Liver (tissue), 9 donors: ENCODE measurements around the gene RBM47. TPM values are rescaled to one million over a fixed set of nuclear protein-coding genes. Genes with fewer than 3 reads are reported as not detected.

ENCODE experiments used
- DNase-seq: peaks from one replicate; pipeline ENCODE4 v3.0.0-alpha.2; 2017; ENCODE audit warnings: low spot score
- H3K27ac ChIP-seq, 2 donors: one replicate each; pipeline ENCODE4 v1.7.0; 2013; ENCODE audit warnings: inconsistent platforms in 2 of 2, low read length in 2 of 2, control low read depth in 1 of 2, low read depth in 1 of 2, mild to moderate bottlenecking in 1 of 2
- H3K27me3 ChIP-seq, 4 donors: one replicate each; pipeline versions ENCODE4 v1.6.1 to v1.7.0; 2013; ENCODE audit warnings: low read length in 3 of 4, inconsistent platforms in 1 of 4, mild to moderate bottlenecking in 1 of 4, moderate library complexity in 1 of 4; ENCODE audit not compliant: control insufficient read depth in 4 of 4, insufficient read depth in 4 of 4
- H3K36me3 ChIP-seq, 4 donors: one replicate each; pipeline versions ENCODE4 v1.6.1 to v1.7.0; 2013; ENCODE audit warnings: low read length in 3 of 4, mild to moderate bottlenecking in 3 of 4, low read depth in 1 of 4, moderate library complexity in 1 of 4; ENCODE audit not compliant: control insufficient read depth in 4 of 4, insufficient read depth in 3 of 4
- H3K4me1 ChIP-seq, 4 donors: one replicate each; pipeline versions ENCODE4 v1.6.1 to v1.7.0; 2013; ENCODE audit warnings: low read length in 3 of 4, mild to moderate bottlenecking in 3 of 4, moderate library complexity in 1 of 4; ENCODE audit not compliant: control insufficient read depth in 4 of 4, insufficient read depth in 4 of 4
- H3K4me3 ChIP-seq, 3 donors: one replicate each; pipeline versions ENCODE4 v1.6.1 to v1.7.0; 2013; ENCODE audit warnings: low read length in 3 of 3, control low read depth in 1 of 3, low read depth in 1 of 3, mild to moderate bottlenecking in 1 of 3
- H3K9ac ChIP-seq, 2 donors: one replicate each; pipeline ENCODE4 v1.7.0; 2013; ENCODE audit warnings: low read length in 2 of 2, mild to moderate bottlenecking in 2 of 2, moderate library complexity in 2 of 2, control low read depth in 1 of 2, low read depth in 1 of 2
- H3K9me3 ChIP-seq, 4 donors: one replicate each; pipeline versions ENCODE4 v1.6.1 to v1.7.0; 2013; ENCODE audit warnings: low read length in 3 of 4; ENCODE audit not compliant: control insufficient read depth in 4 of 4
- EGR1 ChIP-seq, 2 donors: IDR thresholded peaks; 2 replicates each; pipeline ENCODE4 v1.6.1; 2016 to 2018; ENCODE audit warnings: antibody characterized with exemption in 2 of 2, low read depth in 2 of 2
- FOXA2 ChIP-seq: IDR thresholded peaks from 2 replicates; pipeline ENCODE4 v1.6.1; 2016; ENCODE audit warnings: antibody characterized with exemption
- GABPA ChIP-seq, 2 donors: IDR thresholded peaks in 1 of 2; conservative IDR thresholded peaks in 1 of 2; 2 replicates each; pipeline ENCODE4 v1.6.1; 2016; ENCODE audit warnings: antibody characterized with exemption in 2 of 2, mild to moderate bottlenecking in 1 of 2, moderate library complexity in 1 of 2
- HNF4A ChIP-seq, 2 donors: conservative IDR thresholded peaks; 2 replicates each; pipeline ENCODE4 v1.6.1; 2016; ENCODE audit warnings: antibody characterized with exemption in 2 of 2, mild to moderate bottlenecking in 2 of 2
- HNF4G ChIP-seq: IDR thresholded peaks from 2 replicates; pipeline ENCODE4 v1.6.1; 2016; ENCODE audit warnings: antibody characterized with exemption
- JUND ChIP-seq, 2 donors: IDR thresholded peaks; 2 replicates each; pipeline ENCODE4 v1.6.1; 2016; ENCODE audit warnings: antibody characterized with exemption in 2 of 2
- MAX ChIP-seq: IDR thresholded peaks from 2 replicates; pipeline ENCODE4 v1.6.1; 2016; ENCODE audit warnings: antibody characterized with exemption
- RXRA ChIP-seq, 2 donors: IDR thresholded peaks; 2 replicates each; pipeline ENCODE4 v1.6.1; 2017 to 2018; ENCODE audit warnings: antibody characterized with exemption in 2 of 2, mild to moderate bottlenecking in 1 of 2
- YY1 ChIP-seq: IDR thresholded peaks from 2 replicates; pipeline ENCODE4 v1.6.1; 2016; ENCODE audit warnings: antibody characterized with exemption, mild to moderate bottlenecking
- WGBS: extraction: QIAGEN DNeasy Blood & Tissue Kit; methylation state at CpG from one replicate; pipeline ENCODE4 v1.1.7; 2013; 5-methylcytosine and 5-hydroxymethylcytosine counted together
- polyA plus RNA-seq, 2 donors: library from polyadenylated mRNA; stranded (reverse) in 1 of 2; unstranded in 1 of 2; fragments of 200-250 nt in 1 of 2; fragments of >200 nt in 1 of 2; fragmentation: Nextera tagmentation in 1 of 2; extraction: Ambion mirVana in 1 of 2; gene quantifications; one replicate each; pipeline versions ENCODE4 v1.2.1 to v1.2.3, GENCODE V29; 2013 to 2015
- total RNA-seq, 2 donors: library from RNA; depleted of rRNA; stranded (reverse); fragments of >200 nt; gene quantifications; one replicate each; pipeline ENCODE4 v1.2.3, GENCODE V29; 2014
- TF ChIP-seq, protein P1 (sequence below): fragments of 150-350 bp; IDR thresholded peaks from 2 replicates; pipeline ENCODE4 v1.5.1; 2017; ENCODE audit warnings: improper control_type of control experiment, low read depth, low read length; ENCODE audit not compliant: missing input control
- donor health status: healthy.
- donor health status: healthy.
- donor health status: healthy.
- donor health status: healthy.
- donor health status: healthy.

RBM47 gene
- total and polyA plus RNA-seq, 4 donors, result 16.5 to 81.2 (median 24.7) TPM

- Histone ChIP-seq H3K27ac (no peak overlapping the region), H3K4me1 (no peaks in the 10 kb centered on the region), H3K27me3 (no peaks in the 10 kb centered on the region), H3K9ac (no peak overlapping the region), H3K4me3 (no peak overlapping the region), H3K36me3 (no peaks in the 10 kb centered on the region), H3K9me3 (no peaks in the 10 kb centered on the region)
- WGBS, result 95% methylated on average over 4 of the region's 4 CpGs
- TF ChIP-seq YY1 (no peak), RXRA (IDR thresholded peaks at IDR 0.05) (no peak), EGR1 (IDR thresholded peaks at IDR 0.05; ENCODE audit: low read depth in 2 of 2) (no peak)
- TF ChIP-seq, protein P1, sequence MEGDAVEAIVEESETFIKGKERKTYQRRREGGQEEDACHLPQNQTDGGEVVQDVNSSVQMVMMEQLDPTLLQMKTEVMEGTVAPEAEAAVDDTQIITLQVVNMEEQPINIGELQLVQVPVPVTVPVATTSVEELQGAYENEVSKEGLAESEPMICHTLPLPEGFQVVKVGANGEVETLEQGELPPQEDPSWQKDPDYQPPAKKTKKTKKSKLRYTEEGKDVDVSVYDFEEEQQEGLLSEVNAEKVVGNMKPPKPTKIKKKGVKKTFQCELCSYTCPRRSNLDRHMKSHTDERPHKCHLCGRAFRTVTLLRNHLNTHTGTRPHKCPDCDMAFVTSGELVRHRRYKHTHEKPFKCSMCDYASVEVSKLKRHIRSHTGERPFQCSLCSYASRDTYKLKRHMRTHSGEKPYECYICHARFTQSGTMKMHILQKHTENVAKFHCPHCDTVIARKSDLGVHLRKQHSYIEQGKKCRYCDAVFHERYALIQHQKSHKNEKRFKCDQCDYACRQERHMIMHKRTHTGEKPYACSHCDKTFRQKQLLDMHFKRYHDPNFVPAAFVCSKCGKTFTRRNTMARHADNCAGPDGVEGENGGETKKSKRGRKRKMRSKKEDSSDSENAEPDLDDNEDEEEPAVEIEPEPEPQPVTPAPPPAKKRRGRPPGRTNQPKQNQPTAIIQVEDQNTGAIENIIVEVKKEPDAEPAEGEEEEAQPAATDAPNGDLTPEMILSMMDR, result no peak
- DNase-seq, result no peak
Measured at GRCh38 chr4:40389986-40390385, 239.7 kb downstream of the RBM47 start.

DNA sequence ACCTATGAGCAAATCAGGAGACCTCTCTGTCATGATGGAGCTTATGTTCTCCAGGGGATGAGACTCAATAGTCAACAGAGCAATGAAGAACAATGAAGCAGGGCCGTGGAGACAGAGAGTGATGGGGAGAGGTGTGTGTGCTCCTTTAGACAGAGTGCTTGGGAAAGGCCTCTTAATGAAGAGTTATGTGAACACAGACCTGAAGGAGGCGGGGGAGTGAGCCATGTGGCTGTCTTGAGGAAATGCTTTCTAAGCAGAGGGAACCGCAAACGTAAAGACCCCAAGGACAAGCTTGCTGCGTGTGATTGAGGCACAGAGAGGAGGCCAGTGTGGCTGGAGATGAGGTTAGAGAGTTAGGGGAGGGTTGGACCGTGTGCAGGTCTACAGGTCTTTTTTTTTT lies 241.4 kb downstream of the RBM47 start:
- no peak for DNase-seq
- TF ChIP-seq HNF4G (no peak), EGR1 (IDR thresholded peaks at IDR 0.05; ENCODE audit: low read depth in 2 of 2) (no peak), MAX (no peak)
- Histone ChIP-seq H3K9me3 (no peaks in the 10 kb centered on the region), H3K4me1 (no peaks in the 10 kb centered on the region), H3K27me3 (no peaks in the 10 kb centered on the region), H3K9ac (no peak overlapping the region), H3K4me3 (no peak overlapping the region), H3K27ac (no peak overlapping the region), H3K36me3 (no peaks in the 10 kb centered on the region)
- 82% methylated on average over 6 of the region's 6 CpGs for WGBS

DNA sequence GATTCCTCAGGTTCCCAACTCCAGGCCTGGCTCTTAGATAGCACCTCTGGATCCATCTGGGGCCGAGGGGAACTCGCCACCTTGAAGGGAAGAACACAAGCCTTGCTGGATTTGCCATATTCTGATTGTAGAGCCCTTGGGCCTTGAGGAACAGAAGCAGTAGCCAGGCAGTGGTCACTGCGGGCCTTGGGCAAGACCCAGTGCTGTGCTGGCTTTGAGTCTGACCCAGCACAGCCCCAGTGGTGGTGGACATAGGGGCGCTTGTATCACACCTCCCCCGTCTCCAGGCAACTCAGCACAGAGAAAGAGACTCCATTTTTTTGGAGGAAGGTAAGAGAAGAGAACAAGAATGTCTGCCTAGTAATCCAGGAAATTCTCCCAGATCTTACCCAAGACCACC lies 249.0 kb downstream of the RBM47 start:
- Histone ChIP-seq H3K36me3 (no peaks in the 10 kb centered on the region), H3K4me1 (peaks cover 0 to 2% (median 1%) of the 10 kb centered on the region in 4 donors), H3K4me3 (no peak overlapping the region), H3K27me3 (no peaks in the 10 kb centered on the region), H3K27ac (no peak overlapping the region), H3K9ac (no peak overlapping the region), H3K9me3 (no peaks in the 10 kb centered on the region)
- TF ChIP-seq, protein P1, result no peak
- TF ChIP-seq FOXA2 (no peak), GABPA (IDR thresholded peaks at IDR 0.05 in 1 of 2, conservative IDR thresholded peaks at IDR 0.05 in 1 of 2) (no peak), JUND (IDR thresholded peaks at IDR 0.05) (no peak), HNF4A (conservative IDR thresholded peaks at IDR 0.05) (no peak)
- 76% methylated on average over 5 of the region's 5 CpGs for whole genome bisulfite sequencing
- no peak for DNase-seq
